Panc1 (cell line): ENCODE measurements around the gene SEMA5B. TPM values are rescaled to one million over a fixed set of nuclear protein-coding genes. Genes with fewer than 3 reads are reported as not detected.

ENCODE experiments used
- ATAC-seq: fragments of 200-7000 bp; cut with Tn5 transposase; 2 replicates; pipeline ENCODE4 v1.9.1; 2020; ENCODE audit warnings: mild to moderate bottlenecking, moderate library complexity
- BruUV-seq: library from RNA; stranded (reverse); fragments of 400-500 nt; replicated peaks from 2 replicates; lab custom pipeline; 2021; lab: Mats Ljungman, UMichigan
- CTCF ChIA-PET: fragments of 300-600 bp; sonication (Branson Sonifier 250); formaldehyde crosslinking; loops from one replicate; lab custom pipeline; 2022; ENCODE audit warnings: antibody characterized with exemption; lab: Charles Lee
- POLR2A ChIA-PET: fragments of 300-600 bp; sonication (Branson Sonifier 250); formaldehyde crosslinking; loops from one replicate; lab custom pipeline; 2022; ENCODE audit warnings: antibody characterized with exemption; lab: Charles Lee
- DNase-seq: peaks from one replicate; pipeline ENCODE4 v3.0.0-alpha.2; 2010; ENCODE audit warnings: low read depth, low spot score
- H3K27ac ChIP-seq: 2 replicates; pipeline ENCODE4 v1.5.1; 2011; ENCODE audit warnings: mild to moderate bottlenecking, low read length, inconsistent platforms
- H3K27me3 ChIP-seq: fragments of 200-500 bp; sonication (Bioruptor generic); 2 replicates; pipeline ENCODE4 v1.6.0; 2014; ENCODE audit warnings: low read length, inconsistent platforms; ENCODE audit not compliant: control insufficient read depth, insufficient read depth
- H3K36me3 ChIP-seq: fragments of 200-500 bp; sonication (Bioruptor generic); 2 replicates; pipeline ENCODE4 v1.5.1; 2014; ENCODE audit warnings: inconsistent platforms, mild to moderate bottlenecking, low read length, moderate library complexity; ENCODE audit not compliant: control insufficient read depth, insufficient read depth
- H3K4me1 ChIP-seq: 2 replicates; pipeline ENCODE4 v1.5.1; 2011; ENCODE audit warnings: inconsistent platforms, mild to moderate bottlenecking, low read length, moderate library complexity; ENCODE audit not compliant: control insufficient read depth, insufficient read depth
- H3K4me3 ChIP-seq, 2 experiments: 2 replicates each; pipeline ENCODE4 v1.5.1; 2011 to 2012; ENCODE audit warnings: low read depth in 2 of 2, low read length in 2 of 2, mild to moderate bottlenecking in 2 of 2, inconsistent platforms in 1 of 2, moderate library complexity in 1 of 2
- H3K9me3 ChIP-seq: fragments of 200-500 bp; sonication (Bioruptor generic); 2 replicates; pipeline ENCODE4 v1.5.1; 2014; ENCODE audit warnings: low read depth, mild to moderate bottlenecking, inconsistent platforms, low read length, moderate library complexity; ENCODE audit not compliant: control insufficient read depth, insufficient read depth
- POLR2AphosphoS5 ChIP-seq: IDR thresholded peaks from 2 replicates; pipeline ENCODE4 v1.6.1; 2012; ENCODE audit warnings: mild to moderate bottlenecking, low read depth, low read length, moderate library complexity
- SIN3A ChIP-seq: IDR thresholded peaks from 2 replicates; pipeline ENCODE4 v1.6.1; 2012; ENCODE audit warnings: low read depth, mild to moderate bottlenecking, low read length, moderate library complexity, borderline replicate concordance; ENCODE audit not compliant: insufficient read depth
- TCF7L2 ChIP-seq: IDR thresholded peaks from 2 replicates; pipeline ENCODE4 v1.6.1; 2011; ENCODE audit warnings: mild to moderate bottlenecking, low read depth, low read length, inconsistent platforms
- in situ Hi-C: cut with HindIII; loops from 2 replicates; pipeline ENCODE4 v1.10.0; 2016; ENCODE audit warnings: low sequenced_read_pairs, low pct_unique_long_range_greater_than_20kb
- intact Hi-C: fragments of 100-400 bp; cut with micrococcal nuclease; formaldehyde crosslinking; loops from one replicate; pipeline ENCODE4 v1.10.0; 2022; ENCODE audit not compliant: unreplicated experiment
- total RNA-seq: library from RNA; stranded (reverse); gene quantifications from one replicate; pipeline ENCODE4 v1.2.1, GENCODE V29; 2021; ENCODE audit not compliant: unreplicated experiment
- TF ChIP-seq, protein P1 (sequence below): fragments of 450-650 bp; IDR thresholded peaks from 2 replicates; pipeline ENCODE4 v1.5.1; 2017; ENCODE audit warnings: mild to moderate bottlenecking
- TF ChIP-seq, protein P2 (sequence below), 2 experiments: IDR thresholded peaks; 2 replicates each; pipeline ENCODE4 v1.6.1; 2011 to 2012; ENCODE audit warnings: low read depth in 2 of 2, control low read depth in 1 of 2, low read length in 1 of 2, mild to moderate bottlenecking in 1 of 2, moderate library complexity in 1 of 2; ENCODE audit not compliant: insufficient read depth in 1 of 2

The SEMA5B gene
- total RNA-seq, 1 experiment from 2014 or later = 1.2 TPM

DNA sequence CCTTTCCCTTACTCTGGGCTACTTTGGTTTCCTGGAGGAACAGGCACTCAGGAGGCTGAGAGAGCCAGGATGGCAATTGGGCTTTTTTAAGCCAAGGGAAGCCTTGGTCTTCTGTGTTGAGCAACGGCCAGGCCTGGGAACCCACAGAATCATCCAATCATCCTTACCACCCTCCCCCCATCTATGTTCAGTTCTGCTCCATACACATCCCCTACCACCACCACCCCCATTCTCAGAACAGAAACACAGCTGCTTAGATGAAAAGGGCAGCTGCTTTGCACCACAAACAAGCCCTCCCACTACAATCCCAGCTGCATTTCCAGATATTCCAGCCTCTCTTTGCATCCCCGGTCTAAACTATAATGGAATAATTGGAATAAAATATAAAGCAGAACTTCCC is 21.0 kb downstream of the SEMA5B start:
- Histone ChIP-seq H3K4me1 (no peaks in the 10 kb centered on the region), H3K4me3 (no peak overlapping the region), H3K36me3 (no peaks in the 10 kb centered on the region), H3K27ac (no peak overlapping the region), H3K9me3 (no peaks in the 10 kb centered on the region), H3K27me3 (peaks cover 25% of the 10 kb centered on the region)
- CTCF ChIA-PET = no interaction called here
- BruUV-seq = no TSS peak
- no peak for DNase-seq
- POLR2A ChIA-PET = no interaction called here
- TF ChIP-seq, protein P1, sequence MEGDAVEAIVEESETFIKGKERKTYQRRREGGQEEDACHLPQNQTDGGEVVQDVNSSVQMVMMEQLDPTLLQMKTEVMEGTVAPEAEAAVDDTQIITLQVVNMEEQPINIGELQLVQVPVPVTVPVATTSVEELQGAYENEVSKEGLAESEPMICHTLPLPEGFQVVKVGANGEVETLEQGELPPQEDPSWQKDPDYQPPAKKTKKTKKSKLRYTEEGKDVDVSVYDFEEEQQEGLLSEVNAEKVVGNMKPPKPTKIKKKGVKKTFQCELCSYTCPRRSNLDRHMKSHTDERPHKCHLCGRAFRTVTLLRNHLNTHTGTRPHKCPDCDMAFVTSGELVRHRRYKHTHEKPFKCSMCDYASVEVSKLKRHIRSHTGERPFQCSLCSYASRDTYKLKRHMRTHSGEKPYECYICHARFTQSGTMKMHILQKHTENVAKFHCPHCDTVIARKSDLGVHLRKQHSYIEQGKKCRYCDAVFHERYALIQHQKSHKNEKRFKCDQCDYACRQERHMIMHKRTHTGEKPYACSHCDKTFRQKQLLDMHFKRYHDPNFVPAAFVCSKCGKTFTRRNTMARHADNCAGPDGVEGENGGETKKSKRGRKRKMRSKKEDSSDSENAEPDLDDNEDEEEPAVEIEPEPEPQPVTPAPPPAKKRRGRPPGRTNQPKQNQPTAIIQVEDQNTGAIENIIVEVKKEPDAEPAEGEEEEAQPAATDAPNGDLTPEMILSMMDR = no peak
- no peak for TF ChIP-seq TCF7L2
- TF ChIP-seq, protein P2, sequence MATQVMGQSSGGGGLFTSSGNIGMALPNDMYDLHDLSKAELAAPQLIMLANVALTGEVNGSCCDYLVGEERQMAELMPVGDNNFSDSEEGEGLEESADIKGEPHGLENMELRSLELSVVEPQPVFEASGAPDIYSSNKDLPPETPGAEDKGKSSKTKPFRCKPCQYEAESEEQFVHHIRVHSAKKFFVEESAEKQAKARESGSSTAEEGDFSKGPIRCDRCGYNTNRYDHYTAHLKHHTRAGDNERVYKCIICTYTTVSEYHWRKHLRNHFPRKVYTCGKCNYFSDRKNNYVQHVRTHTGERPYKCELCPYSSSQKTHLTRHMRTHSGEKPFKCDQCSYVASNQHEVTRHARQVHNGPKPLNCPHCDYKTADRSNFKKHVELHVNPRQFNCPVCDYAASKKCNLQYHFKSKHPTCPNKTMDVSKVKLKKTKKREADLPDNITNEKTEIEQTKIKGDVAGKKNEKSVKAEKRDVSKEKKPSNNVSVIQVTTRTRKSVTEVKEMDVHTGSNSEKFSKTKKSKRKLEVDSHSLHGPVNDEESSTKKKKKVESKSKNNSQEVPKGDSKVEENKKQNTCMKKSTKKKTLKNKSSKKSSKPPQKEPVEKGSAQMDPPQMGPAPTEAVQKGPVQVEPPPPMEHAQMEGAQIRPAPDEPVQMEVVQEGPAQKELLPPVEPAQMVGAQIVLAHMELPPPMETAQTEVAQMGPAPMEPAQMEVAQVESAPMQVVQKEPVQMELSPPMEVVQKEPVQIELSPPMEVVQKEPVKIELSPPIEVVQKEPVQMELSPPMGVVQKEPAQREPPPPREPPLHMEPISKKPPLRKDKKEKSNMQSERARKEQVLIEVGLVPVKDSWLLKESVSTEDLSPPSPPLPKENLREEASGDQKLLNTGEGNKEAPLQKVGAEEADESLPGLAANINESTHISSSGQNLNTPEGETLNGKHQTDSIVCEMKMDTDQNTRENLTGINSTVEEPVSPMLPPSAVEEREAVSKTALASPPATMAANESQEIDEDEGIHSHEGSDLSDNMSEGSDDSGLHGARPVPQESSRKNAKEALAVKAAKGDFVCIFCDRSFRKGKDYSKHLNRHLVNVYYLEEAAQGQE (IDR thresholded peaks at IDR 0.05; ENCODE audit: insufficient read depth in 1 of 2, low read depth in 2 of 2, low read length in 1 of 2) = no peak
- TF ChIP-seq POLR2AphosphoS5 = no peak
- TF ChIP-seq SIN3A = no peak
- no peak for ATAC-seq
- in situ Hi-C loops (no loop called here), intact Hi-C loops (no loop called here)

DNA sequence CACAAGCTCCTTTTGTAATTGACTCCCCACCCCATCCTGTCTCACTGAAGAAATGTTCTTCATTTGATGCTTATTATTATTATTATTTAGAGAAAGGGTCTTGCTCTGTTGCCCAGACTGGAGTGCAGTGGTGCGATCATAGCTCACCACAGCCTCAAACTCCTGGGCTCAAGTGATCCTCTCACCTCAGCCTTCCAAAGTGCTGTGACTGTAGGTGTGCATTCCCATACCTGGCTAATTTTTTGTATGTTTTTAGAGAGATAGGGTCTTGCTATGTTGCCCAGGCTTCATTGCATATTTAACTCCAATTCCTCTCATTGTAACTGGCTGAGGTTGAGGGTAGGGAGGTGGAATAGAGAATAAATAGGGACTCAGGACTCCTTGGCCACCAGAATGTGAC is 22.3 kb downstream of the SEMA5B start:
- BruUV-seq = no TSS peak
- in situ Hi-C loops = no loop called here
- Histone ChIP-seq H3K36me3 (no peaks in the 10 kb centered on the region), H3K4me1 (no peaks in the 10 kb centered on the region), H3K9me3 (no peaks in the 10 kb centered on the region), H3K27ac (no peak overlapping the region), H3K27me3 (peaks cover 26% of the 10 kb centered on the region), H3K4me3 (no peak overlapping the region)
- ATAC-seq (no peak), DNase-seq (no peak)
- TF ChIP-seq POLR2AphosphoS5 (no peak), SIN3A (no peak), TCF7L2 (no peak)
- TF ChIP-seq, protein P1 = no peak
- TF ChIP-seq, protein P2 (IDR thresholded peaks at IDR 0.05; ENCODE audit: insufficient read depth in 1 of 2, low read depth in 2 of 2, low read length in 1 of 2) = no peak
- CTCF ChIA-PET = no interaction called here
- intact Hi-C loops = no loop called here
- POLR2A ChIA-PET = no interaction called here
